ENCODE measurements around the gene ACADM.
A peak's percentile ranks its signal among the peaks of the same experiment; 100 is the strongest.
"Not testable (repeated sequence)": the region's sequence is repeated elsewhere in the genome, so short reads cannot be mapped to it uniquely, and the experiment has no call there.

The ACADM gene

DNA sequence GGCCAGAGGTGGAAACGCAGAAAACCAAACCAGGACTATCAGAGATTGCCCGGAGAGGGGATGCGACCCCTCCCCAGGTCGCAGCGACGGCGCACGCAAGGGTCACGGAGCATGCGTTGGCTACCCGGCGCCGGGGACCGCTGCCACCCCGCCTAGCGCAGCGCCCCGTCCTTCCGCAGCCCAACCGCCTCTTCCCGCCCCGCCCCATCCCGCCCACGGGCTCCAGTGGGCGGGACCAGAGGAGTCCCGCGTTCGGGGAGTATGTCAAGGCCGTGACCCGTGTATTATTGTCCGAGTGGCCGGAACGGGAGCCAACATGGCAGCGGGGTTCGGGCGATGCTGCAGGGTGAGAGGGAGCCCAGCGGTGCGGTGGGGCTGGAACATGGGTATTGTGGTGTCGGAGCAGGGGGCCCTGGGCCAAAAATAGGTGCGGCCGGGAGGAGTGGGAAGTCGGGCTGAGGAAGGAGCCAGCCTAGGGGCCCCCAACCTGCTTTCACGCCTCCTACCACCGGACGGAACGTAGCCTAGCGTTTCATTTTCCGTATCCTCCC, at the start of gene ACADM:
TSS of gene ACADM (plus strand) at position 238 of the 551 bp plus-strand sequence. CDS start at position 317, 79 bp downstream.
- peak; percentile 61 for DNase-seq (ENCODE audit: low read depth, low spot score)

DNA sequence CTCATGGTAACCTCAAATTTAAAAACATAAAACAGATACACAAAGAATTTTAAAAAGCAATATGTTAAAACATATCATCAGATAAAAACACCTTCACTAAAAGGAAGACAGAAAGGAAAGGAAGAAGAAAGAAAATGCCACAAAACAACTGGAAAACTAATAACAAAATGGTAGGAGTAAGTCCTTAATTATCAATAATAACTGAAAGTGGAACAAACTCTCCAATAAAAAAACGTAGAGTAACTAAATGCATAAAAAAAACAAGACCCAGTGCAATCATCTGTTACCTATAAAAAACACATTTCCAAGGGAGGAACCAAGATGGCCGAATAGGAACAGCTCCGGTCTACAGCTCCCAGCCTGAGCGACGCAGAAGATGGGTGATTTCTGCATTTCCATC, 47.1 kb upstream of the ACADM start:
- DNase-seq (ENCODE audit: low read depth, low spot score) = no peak

DNA sequence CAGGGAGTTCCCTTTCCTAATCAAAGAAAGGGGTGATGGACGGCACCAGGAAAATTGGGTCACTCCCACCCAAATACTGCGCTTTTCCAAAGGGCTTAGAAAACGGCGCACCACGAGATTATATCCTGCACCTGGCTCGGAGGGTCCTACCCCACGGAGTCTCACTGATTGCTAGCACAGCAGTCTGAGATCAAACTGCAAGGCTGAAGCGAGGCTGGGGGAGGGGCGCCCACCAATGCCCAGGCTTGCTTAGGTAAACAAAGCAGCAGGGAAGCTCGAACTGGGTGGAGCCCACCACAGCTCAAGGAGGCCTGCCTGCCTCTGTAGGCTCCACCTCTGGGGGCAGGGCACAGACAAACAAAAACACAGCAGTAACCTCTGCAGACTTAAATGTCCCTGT, 46.5 kb upstream of the ACADM start:
- DNase-seq (ENCODE audit: low read depth, low spot score) = not testable (repeated sequence)

DNA sequence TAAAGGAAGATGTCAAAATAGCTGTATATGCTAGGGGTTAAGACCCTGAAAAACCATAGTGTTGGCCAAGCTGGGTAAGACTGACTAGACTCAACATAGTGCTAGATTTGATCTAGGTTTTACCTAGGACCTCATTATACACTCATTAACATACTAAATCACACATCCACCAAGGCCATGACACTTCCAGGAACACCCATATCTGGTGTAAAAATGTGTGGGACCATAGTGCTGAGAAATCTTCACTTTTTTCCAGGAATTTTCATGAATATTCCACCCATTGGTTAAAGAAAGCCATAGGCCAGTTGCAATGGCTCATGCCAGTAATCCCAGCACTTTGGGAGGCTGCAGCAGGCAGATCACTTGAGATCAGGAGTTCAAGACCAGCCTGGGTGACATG, 34.0 kb upstream of the ACADM start:
- DNase-seq (ENCODE audit: low read depth, low spot score) = no peak

DNA sequence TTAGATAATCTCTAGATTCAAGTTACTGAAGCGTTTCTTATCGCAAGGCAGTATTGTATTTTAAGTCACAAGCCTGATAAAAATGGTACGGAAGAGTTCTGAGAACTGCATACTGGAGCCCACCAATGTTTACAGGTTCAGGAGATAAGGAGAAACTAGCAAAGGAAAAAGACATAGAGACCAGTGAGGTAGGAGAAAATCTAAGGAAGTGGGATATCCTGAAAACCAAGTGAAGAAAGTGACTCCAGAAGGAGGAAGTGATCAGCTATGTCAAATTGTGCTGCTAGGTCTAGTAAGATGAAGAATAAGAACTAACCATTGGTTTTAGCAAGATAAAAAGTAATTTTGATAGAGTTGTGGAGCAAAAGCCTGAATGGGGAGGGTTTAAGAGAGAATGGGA, 31.0 kb upstream of the ACADM start:
- no peak for DNase-seq (ENCODE audit: low read depth, low spot score)

DNA sequence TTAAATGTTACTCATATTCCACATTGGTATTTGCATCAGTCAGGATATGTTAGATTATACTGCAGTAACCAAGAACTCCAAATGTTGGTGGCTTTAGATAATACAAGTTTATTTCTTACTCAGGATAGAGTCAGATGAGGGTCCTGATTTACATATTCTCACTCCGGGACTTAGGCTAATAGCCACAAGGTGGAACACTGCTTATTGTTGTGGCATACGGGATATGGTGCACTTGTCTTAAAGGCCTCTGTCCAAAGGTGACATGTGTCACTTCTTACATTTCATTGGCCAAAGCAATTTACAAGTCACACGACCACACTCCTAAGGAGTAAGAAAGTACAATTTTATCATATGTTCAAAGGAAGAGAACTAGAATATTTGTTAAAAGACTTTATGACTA, 28.5 kb upstream of the ACADM start:
- DNase-seq (ENCODE audit: low read depth, low spot score) = no peak

DNA sequence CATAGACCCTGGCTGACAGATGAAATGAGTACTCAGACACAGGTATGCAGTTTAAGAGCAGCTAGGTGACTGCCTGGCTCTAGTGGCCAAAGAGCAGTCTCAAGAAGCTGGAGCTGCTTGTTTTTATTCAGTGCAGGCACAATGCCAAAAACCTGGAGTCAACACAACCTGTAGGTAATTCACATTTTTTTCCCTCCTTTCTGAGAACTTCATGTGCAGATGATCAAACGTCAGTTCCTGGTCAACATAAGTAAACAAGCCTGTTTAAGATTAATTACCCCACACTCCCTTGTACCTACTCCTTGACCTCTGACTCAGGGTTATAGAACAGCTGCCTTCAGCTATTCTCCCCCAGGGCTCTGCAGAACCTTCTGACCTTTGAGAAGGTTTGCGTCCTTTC, 17.3 kb upstream of the ACADM start:
- DNase-seq (ENCODE audit: low read depth, low spot score) = no peak

DNA sequence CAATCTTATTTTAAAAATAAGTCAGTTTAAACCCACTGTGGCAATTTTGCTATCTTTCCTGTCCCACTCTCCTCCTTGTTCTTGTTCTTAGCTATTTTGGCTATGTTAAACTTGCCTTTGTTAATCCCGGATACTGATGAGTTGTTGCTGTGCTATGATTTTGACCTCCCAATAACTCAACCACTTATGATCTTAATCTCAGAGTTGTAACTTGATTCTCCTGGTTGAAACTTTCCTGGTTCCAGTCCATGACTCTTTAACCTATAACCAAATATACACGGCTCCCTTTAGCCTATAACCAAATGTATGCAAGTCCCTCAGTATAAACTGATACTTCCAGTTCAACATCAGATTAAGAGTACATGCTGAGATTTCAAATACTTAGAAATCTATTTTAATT, 15.6 kb upstream of the ACADM start:
- no peak for DNase-seq (ENCODE audit: low read depth, low spot score)

DNA sequence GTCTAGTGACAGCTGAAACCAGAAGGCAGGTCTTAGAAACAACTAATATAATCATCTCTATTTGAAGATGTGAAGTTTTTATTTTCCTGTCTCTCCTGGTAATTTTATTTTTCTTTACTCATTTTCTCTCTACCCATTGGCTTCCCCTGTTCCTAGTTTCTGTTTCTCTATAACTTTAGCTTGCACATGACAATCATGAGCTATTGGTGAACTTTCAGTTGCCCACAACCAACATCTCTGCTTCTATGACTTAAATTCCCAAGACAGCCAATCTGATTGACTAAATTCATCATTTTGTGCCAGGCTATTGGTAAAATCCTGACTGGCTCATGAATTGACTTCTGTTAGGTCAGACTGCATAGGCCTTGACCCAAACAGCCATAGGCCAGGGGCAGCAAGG, 13.7 kb upstream of the ACADM start:
- no peak for DNase-seq (ENCODE audit: low read depth, low spot score)

DNA sequence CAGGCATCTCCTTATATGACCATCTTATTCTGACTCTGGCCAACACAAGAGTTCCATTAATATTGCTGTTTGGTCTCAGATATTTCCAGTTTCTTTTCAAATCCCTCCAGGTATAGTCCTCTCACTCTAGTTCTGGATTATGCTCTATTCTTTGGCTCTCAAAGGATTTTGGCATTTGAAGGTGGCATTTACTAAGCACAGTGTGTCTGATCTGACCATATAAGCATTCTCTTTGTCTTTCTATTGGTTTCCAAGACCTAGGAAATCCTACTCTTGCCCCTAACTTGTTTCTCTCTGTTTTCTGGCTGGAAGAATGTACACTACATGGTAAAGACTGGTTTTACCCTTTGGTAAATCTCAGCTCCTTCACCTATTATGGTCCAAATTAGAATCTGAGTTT, 12.7 kb upstream of the ACADM start:
- no peak for DNase-seq (ENCODE audit: low read depth, low spot score)

DNA sequence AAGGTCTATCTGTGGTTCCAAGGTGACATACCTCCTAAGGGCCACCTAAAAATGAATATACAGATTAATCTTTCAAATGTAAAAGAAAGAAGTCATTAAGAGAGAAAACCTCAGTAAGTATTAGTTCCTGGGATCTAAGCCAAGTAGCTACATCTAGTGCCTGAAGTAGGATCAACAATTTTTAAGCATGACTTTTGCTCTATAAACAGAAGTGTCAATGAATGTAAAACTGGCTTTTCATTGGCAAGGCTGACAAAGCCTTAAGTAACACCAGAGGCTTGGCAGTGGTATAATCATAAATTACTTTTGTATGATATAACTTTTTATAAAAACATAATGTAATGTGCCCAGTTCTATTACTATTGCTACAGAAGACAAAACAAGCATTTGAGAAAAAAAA, 12.2 kb upstream of the ACADM start:
- no peak for DNase-seq (ENCODE audit: low read depth, low spot score)

DNA sequence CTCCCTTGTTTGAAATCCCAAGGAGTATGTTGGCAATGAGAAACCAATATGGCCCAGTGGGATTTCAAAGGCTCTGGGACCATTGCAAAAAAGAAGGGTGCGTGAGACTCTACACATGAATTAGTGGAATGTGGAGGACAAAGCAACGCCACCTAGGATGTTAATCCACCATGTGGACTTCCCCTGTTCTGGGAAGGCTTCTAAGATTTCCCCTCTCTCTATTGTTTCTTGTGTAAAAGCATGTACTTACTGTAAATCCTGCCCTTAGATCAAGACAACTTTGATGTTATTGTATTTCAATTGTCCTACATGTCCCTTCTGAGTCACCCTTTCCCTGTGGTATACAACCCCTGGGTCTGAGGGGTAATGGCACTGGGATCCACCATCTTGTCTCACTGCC, 4.7 kb upstream of the ACADM start:
- DNase-seq (ENCODE audit: low read depth, low spot score) = no peak

DNA sequence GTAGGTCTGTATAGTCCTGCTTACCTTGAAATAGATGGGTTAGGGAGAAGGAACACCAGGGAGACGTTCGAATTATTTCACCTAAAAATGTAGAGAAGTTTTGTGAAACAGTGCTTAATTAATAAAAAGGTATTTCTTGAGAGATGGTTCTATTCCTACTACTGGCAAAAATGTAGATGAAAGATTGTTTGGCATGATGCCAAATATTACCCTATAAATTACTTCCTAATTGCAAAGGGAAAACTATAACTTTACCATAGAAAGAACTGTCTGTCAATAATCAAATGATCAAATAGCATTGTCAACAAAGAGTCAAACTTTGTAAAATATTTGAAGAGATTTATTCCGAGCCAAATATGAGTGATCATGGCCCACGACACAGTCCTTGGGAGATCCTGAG, 4.2 kb upstream of the ACADM start:
- DNase-seq (ENCODE audit: low read depth, low spot score) = no peak

DNA sequence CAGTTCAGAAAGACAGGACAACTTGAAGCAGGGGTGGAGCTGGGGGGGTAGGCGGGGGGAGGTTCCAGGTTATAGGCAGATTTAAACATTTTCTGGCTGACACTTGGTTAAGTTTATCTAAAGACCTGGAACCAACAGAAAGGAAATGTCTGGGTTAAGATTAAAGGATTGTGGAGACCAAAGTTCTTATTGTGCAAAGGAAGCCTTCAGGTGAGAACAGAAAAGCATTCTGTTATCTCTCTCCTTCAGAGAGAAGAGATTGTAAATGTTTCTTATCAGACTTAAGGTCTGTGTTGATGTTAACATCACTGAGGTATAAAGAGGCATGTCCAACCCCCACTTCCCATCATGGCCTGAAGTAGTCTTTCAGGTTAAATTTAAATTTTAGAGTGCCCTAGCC, 3.7 kb upstream of the ACADM start:
- DNase-seq (ENCODE audit: low read depth, low spot score) = no peak

DNA sequence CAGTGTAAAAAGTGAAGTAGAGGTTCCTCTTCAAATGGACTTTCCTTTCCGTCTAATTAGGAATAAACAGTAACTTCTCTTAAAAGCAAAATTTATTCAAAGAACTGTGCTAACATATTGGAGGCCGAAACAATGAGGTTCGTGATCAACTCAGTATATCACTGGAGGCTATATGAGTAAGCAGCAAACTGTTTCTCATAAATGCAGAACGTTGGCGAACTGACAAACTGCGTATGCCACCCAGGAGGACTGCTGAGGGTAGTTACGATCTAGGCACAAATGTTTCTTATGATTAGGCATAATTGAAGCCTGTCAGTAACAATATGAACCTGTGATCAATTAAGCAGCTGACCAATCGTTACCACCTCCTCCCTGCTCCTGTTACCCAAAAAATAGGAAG, 2.3 kb upstream of the ACADM start:
- DNase-seq (ENCODE audit: low read depth, low spot score) = not testable (repeated sequence)

DNA sequence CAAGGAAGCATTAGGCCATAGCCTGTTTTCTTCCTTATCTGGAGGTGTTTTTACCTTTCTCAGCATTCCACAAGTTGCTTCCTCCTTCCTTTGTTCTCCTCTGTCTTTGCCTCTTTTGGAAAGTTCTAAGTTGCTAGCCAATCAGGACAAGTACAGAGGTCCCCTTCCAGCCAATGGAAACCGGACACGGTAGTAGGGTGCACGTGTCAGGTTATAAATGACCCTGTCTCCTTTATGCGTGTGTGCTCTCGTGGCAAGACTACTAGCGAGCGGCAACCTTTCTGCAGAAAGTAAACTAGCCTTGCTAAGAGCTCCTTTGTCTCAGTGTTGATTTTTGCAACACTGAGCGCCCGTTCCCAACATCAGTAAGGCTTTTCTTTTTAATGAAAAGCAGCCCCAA, 1.5 kb upstream of the ACADM start:
- no peak for DNase-seq (ENCODE audit: low read depth, low spot score)

DNA sequence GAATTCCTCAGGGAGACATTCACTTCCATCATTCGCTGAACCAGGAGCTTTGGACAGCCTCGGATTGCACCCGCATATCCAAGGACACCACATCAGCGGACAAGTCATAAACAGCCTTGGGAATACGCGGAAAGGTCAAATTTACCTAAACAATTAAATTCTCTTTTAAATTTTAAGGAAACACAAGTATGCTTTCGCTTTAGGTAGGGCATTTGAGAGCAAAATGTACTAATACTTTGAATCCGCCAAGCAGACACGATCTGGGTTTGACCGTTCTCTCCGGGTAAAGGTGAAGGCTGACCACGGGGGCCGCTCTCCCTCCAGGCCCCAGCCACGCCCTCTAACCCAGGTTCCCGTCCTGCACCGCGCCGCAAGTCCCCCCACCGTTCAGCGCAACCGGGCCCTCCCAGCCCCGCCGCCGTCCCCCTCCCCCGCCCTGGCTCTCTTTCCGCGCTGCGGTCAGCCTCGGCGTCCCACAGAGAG, 479 bp upstream of the ACADM start:
- DNase-seq (ENCODE audit: low read depth, low spot score) = peak; percentile 38

DNA sequence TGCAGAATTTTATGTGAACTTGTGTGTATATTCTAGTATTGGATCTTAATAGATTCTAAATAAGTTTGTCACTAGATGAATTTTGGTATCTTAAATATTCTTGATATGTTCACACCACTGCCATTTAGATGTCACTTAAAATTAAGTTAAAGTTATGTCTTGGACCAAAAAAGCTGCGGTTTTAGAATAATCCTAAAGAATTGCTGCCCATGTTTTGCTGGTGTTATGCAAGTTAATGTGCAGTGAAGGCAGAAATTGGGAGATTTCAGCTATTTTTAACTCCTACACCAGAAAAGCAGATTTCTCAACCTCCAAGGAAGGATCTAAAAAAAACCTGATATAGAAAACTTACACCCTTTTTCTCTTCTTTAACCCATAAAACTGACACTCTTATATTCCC, 757 bp downstream of the ACADM start:
- DNase-seq (ENCODE audit: low read depth, low spot score) = no peak

DNA sequence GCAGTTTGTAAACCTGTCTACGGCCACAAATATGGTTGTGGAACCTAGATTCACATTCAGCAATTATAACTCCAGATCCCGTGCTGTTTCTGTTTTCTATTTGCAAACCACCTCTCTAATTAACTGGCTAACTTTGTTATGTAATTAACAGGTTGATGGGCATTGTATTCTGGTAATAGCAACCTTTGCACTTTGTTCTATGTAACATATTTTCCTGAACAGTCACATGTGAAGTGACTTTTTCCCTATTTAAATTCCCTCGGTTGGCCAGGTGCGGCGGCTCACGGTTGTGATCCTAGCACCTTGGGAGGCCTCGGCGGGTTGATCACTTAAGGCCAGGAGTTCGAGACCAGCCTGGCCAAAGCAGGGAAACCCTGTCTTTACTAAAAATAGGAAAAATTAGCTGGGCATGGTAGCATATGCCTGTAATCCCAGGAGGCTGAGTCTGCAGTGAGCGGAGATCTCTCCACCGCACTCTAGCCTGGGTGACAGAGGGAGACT, 1.4 kb downstream of the ACADM start:
- DNase-seq (ENCODE audit: low read depth, low spot score) = no peak

DNA sequence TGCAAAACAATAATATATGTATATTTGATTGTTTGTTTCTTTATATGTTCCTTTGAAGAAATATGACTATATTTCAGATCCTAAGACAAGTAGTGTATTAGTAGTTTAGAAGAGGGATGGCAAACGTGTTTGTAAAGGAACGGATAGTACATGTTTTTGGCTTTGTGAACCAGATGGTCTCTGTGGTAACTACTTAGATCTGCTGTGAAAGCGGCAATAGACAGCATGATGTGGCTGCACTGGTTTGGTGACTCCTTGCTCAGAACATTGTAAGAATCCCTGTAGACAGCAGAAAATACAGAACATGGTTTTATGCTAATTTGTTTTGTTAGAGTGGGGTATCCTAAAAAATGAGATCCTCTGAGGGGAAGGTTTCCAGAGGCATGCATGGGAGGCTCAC, 3.1 kb downstream of the ACADM start:
- DNase-seq (ENCODE audit: low read depth, low spot score) = no peak

DNA sequence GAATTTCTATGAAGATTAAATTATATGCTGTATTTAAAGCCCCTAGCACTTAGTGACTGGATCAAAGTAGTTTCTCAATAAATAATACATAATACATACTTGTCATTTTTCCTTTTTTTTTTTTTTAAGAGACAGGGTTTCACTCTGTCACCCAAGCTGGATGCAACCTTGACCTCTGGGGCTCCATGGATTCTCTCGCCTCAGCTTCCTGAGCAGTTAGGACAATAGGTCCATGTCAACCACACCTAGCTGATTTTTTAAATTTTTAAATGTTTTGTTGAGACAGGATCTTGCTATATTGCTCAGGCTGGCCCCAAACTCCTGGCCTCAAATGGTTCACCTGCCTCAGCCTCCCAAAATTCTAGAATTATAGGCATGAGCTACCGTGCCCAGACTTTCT, 5.9 kb downstream of the ACADM start:
- no peak for DNase-seq (ENCODE audit: low read depth, low spot score)

DNA sequence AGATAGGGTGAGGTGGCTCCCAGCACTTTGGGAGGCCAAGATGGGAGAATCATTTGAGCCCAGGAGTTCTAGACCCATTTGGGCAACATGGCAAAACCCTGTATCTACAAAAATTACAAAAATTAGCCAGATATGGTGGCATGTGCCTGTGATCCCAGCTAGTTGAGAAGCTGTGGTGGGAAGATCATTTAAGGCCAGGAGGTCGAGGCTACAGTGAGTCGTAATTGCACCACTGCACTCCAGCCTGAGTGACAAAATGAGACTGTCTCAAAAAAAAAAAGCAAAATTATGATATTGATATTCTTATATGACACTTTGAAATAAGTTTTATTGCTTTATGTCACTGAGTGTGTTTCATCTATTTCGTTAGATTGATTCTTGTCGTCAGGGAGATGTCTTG, 7.4 kb downstream of the ACADM start:
- DNase-seq (ENCODE audit: low read depth, low spot score) = no peak

DNA sequence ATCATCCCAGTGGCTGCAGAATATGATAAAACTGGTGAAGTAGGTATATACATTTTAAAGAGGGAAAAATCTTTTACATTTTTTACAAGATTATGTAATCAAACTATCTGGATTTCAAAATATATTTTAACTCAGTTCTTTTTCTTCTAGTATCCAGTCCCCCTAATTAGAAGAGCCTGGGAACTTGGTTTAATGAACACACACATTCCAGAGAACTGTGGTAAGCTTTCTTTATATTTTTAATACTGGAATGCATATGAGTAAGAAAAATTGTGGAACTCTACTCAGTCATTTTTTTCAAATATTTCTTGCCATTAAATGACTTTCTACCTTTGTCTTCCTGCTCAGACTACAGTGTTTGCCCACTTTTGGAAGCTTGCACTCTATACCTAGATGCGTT, 8.2 kb downstream of the ACADM start:
- DNase-seq (ENCODE audit: low read depth, low spot score) = no peak

DNA sequence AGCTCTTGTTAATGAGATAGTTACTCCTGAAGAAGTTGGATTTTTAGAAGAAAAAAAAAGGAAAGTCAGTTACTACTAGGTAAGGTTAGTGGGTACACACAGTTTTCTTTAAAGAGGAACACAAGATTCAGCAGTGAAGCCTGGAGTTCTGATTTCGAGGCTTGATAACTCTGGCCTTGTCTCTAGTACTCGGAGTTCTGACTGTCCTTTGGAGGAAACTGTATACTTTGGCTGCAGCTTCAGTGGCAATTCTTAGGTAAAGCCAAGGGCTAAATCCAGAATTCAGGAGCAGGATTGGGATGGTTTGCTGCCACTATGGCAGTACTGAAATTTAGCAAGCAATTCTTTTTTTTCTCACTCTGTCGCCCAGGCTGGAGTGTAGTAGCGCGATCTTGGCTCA, 9.2 kb downstream of the ACADM start:
- DNase-seq (ENCODE audit: low read depth, low spot score) = no peak

Data from activated CD4-positive, CD25-positive, alpha-beta regulatory T cell treated with anti-CD3 and anti-CD28 coated beads, Interleukin-2, amount 50 U/mL, for 16 hours (primary cell).